Uterus (tissue), 4 donors: ENCODE measurements around the gene PLPPR4. TPM values are rescaled to one million over a fixed set of nuclear protein-coding genes. Genes with fewer than 3 reads are reported as not detected.

Experiments
- DNase-seq, 2 donors: peaks; one replicate each; pipeline ENCODE4 v3.0.0-alpha.2; 2019 to 2020
- H3K27ac ChIP-seq, 2 donors: fragments of 200-600 bp; sonication (generic); 1 replicate in 1 of 2; 2 replicates in 1 of 2; pipeline ENCODE4 v1.5.1; 2016 to 2018
- H3K27me3 ChIP-seq, 2 donors: fragments of 200-600 bp; sonication (generic); one replicate each; pipeline ENCODE4 v1.5.1; 2018 to 2019; ENCODE audit warnings: control low read depth in 1 of 2
- H3K36me3 ChIP-seq, 2 donors: fragments of 200-600 bp; sonication (generic); one replicate each; pipeline ENCODE4 v1.5.1; 2019; ENCODE audit warnings: control low read depth in 1 of 2
- H3K4me1 ChIP-seq, 2 donors: fragments of 200-600 bp; sonication (generic); one replicate each; pipeline ENCODE4 v1.5.1; 2018 to 2019; ENCODE audit warnings: control low read depth in 1 of 2
- H3K4me3 ChIP-seq, 2 donors: fragments of 200-600 bp; sonication (generic); 1 replicate in 1 of 2; 2 replicates in 1 of 2; pipeline ENCODE4 v1.5.1; 2018 to 2019; ENCODE audit warnings: mild to moderate bottlenecking in 1 of 2
- H3K9me3 ChIP-seq, 2 donors: fragments of 200-600 bp; sonication (generic); one replicate each; pipeline ENCODE4 v1.5.1; 2019; ENCODE audit warnings: control low read depth in 1 of 2
- CTCF ChIP-seq, 4 experiments: fragments of 200-600 bp in 2 of 4; fragments of 450-650 bp in 2 of 4; sonication (generic) in 2 of 4; IDR thresholded peaks; one replicate each; pipeline ENCODE4 v1.5.1; 2016 to 2019; ENCODE audit warnings: antibody characterized with exemption in 4 of 4, mild to moderate bottlenecking in 2 of 4, moderate library complexity in 1 of 4
- POLR2A ChIP-seq, 2 donors: fragments of 450-650 bp; IDR thresholded peaks; one replicate each; pipeline ENCODE4 v1.6.1; 2016; ENCODE audit warnings: antibody characterized with exemption in 2 of 2, mild to moderate bottlenecking in 1 of 2, moderate library complexity in 1 of 2
- intact Hi-C: fragments of 100-400 bp; cut with DNase I; formaldehyde crosslinking; loops from one replicate; pipeline ENCODE4 v1.15.1; 2023; ENCODE audit warnings: low total_unique reads
- total RNA-seq, 4 donors: library from RNA; depleted of rRNA in 3 of 4; stranded (reverse); fragments of >200 nt in 3 of 4; gene quantifications; one replicate each; pipeline versions ENCODE4 v1.1.0 to v1.2.4, GENCODE V29; 2014 to 2023
- donor health status: DM: yes; HTN: yes; CAD: no.

Gene PLPPR4
- total RNA-seq, 4 donors from 2014 or later: under 0.01 to 9.6 (median 1.2) TPM; not detected in 1

- TF ChIP-seq CTCF (IDR thresholded peaks at IDR 0.05): no peak
- TF ChIP-seq POLR2A (IDR thresholded peaks at IDR 0.05): no peak
- intact Hi-C loops: no loop called here
- H3K4me1 ChIP-seq: no peaks in the 10 kb centered on the region
These were observed 45.3 kb upstream of the PLPPR4 start for GRCh38 chr1:99218999-99219398.

GRCh38 chr1:99227056-99227897 lies 37.0 kb upstream of the PLPPR4 start:
- Histone ChIP-seq H3K9me3 (no peaks in the 10 kb centered on the region), H3K4me3 (no peak overlapping the region), H3K36me3 (no peaks in the 10 kb centered on the region), H3K4me1 (no peaks in the 10 kb centered on the region), H3K27me3 (no peaks in the 10 kb centered on the region), H3K27ac (no peak overlapping the region)
- intact Hi-C loops: no loop called here
- DNase-seq: no peak
- TF ChIP-seq POLR2A (IDR thresholded peaks at IDR 0.05) (no peak), CTCF (IDR thresholded peaks at IDR 0.05) (no peak)

More at GRCh38 chr1:99218999-99219398, 45.3 kb upstream of the PLPPR4 start:
- Histone ChIP-seq H3K27ac (no peak overlapping the region), H3K9me3 (no peaks in the 10 kb centered on the region), H3K27me3 (no peaks in the 10 kb centered on the region), H3K4me3 (no peak overlapping the region), H3K36me3 (no peaks in the 10 kb centered on the region)
- no peak for DNase-seq

GRCh38 chr1:99228153-99228552 lies 36.1 kb upstream of the PLPPR4 start:
- H3K4me1 ChIP-seq: no peaks in the 10 kb centered on the region
- no peaks in the 10 kb centered on the region for H3K36me3 ChIP-seq
- H3K27ac ChIP-seq: no peak overlapping the region
- no peaks in the 10 kb centered on the region for H3K9me3 ChIP-seq
- no peaks in the 10 kb centered on the region for H3K27me3 ChIP-seq
- no peak for DNase-seq
- TF ChIP-seq CTCF (IDR thresholded peaks at IDR 0.05): no peak
- TF ChIP-seq POLR2A (IDR thresholded peaks at IDR 0.05): no peak
- H3K4me3 ChIP-seq: no peak overlapping the region
- intact Hi-C loops: no loop called here

GRCh38 chr1:99229122-99229521 lies 35.2 kb upstream of the PLPPR4 start:
- no peaks in the 10 kb centered on the region for H3K4me1 ChIP-seq
- H3K4me3 ChIP-seq: no peak overlapping the region
- no peaks in the 10 kb centered on the region for H3K36me3 ChIP-seq
- no peak overlapping the region for H3K27ac ChIP-seq
- intact Hi-C loops: no loop called here
- no peak for TF ChIP-seq POLR2A (IDR thresholded peaks at IDR 0.05)
- no peak for TF ChIP-seq CTCF (IDR thresholded peaks at IDR 0.05)
- no peaks in the 10 kb centered on the region for H3K27me3 ChIP-seq
- H3K9me3 ChIP-seq: no peaks in the 10 kb centered on the region
- no peak for DNase-seq

GRCh38 chr1:99230695-99231094 lies 33.6 kb upstream of the PLPPR4 start:
- intact Hi-C loops: no loop called here
- Histone ChIP-seq H3K4me1 (no peaks in the 10 kb centered on the region), H3K4me3 (no peak overlapping the region), H3K9me3 (no peaks in the 10 kb centered on the region), H3K27ac (no peak overlapping the region), H3K27me3 (no peaks in the 10 kb centered on the region), H3K36me3 (no peaks in the 10 kb centered on the region)
- no peak for TF ChIP-seq CTCF (IDR thresholded peaks at IDR 0.05)
- no peak for TF ChIP-seq POLR2A (IDR thresholded peaks at IDR 0.05)
- no peak for DNase-seq
